ENCODE results near the gene LMTK3. TPM values are rescaled to one million over a fixed set of nuclear protein-coding genes. Genes with fewer than 3 reads are reported as not detected.

The LMTK3 gene
- polyA plus RNA-seq, 1 of the 3 experiments (the other 2 are of a cell fraction) = 3.2 TPM

GRCh38 chr19:48511321-48511731 is 309 bp downstream of the LMTK3 start:
- POLR2A ChIA-PET = no interaction called here
- peaks cover 0 to 22% of the 10 kb centered on the region in 2 experiments; a peak in 1 of 4 replicates for H3K4me1 ChIP-seq (ENCODE audit: control insufficient read depth in 1 of 2, insufficient read depth in 2 of 2, low read depth in 1 of 2, low read length in 1 of 2)
- under 1% methylated on average over 13 of the region's 32 CpGs for WGBS (ENCODE audit: low lambda C conversion rate)
- no peaks in the 10 kb centered on the region for H3K27me3 ChIP-seq (ENCODE audit: insufficient read depth)
- H4K20me1 ChIP-seq (ENCODE audit: insufficient read depth) = no peaks in the 10 kb centered on the region
- CTCF ChIA-PET = interaction anchor here (8.8 kb wide), 1 partner anchor 75 kb away, joined by 142 read pairs; no protein-coding TSS in a partner anchor
- no peaks in the 10 kb centered on the region for H3K36me3 ChIP-seq (replicated peaks in 1 of 2; ENCODE audit: control insufficient read depth in 1 of 2, insufficient read depth in 2 of 2, low read length in 1 of 2)
- no peaks in the 10 kb centered on the region for H3K9me2 ChIP-seq
- no peaks in the 10 kb centered on the region for H3K9me3 ChIP-seq
- TF ChIP-seq RCOR1 (IDR thresholded peaks at IDR 0.05; ENCODE audit: low read length) (no peak), FOXJ3 (CRISPR knock-in tag; IDR thresholded peaks at IDR 0.05) (no peak), RXRA (IDR thresholded peaks at IDR 0.05; ENCODE audit: borderline replicate concordance, low read depth) (no peak), MAX (IDR thresholded peaks at IDR 0.05; ENCODE audit: low read depth) (no peak), NRF1 (IDR thresholded peaks at IDR 0.05; ENCODE audit: low read depth, low read length) (no peak)
- H3K4me3 ChIP-seq (ENCODE audit: low read depth in 2 of 2, low read length in 1 of 2) = peak overlapping the region; percentile 59 to 77
- H3F3A ChIP-seq (replicated peaks; ENCODE audit: insufficient read depth) = peaks cover 11% of the 10 kb centered on the region
- no peaks in the 10 kb centered on the region for H3K79me2 ChIP-seq (ENCODE audit: insufficient read depth)
- H3K9ac ChIP-seq = peak overlapping the region; percentile 50; the same call in 1 of the 2 replicates
- peak overlapping the region; percentile 84; the same call in 1 of the 2 replicates for H3K4me2 ChIP-seq
- no peak for DNase-seq
- H2AFZ ChIP-seq (ENCODE audit: low read depth) = peak overlapping the region; percentile 78; the same call in 1 of the 2 replicates
- peak overlapping the region in 1 of 2 experiments; percentile 51; a peak in 1 of 4 replicates for H3K27ac ChIP-seq (ENCODE audit: low read depth in 2 of 2, low read length in 1 of 2)

GRCh38 chr19:48510421-48511268 is 990 bp downstream of the LMTK3 start:
- peak; percentile 80 for DNase-seq

More at GRCh38 chr19:48510421-48511268, 990 bp downstream of the LMTK3 start:
- no peaks in the 10 kb centered on the region for H3K79me2 ChIP-seq (ENCODE audit: insufficient read depth)
- H3K4me2 ChIP-seq = peak overlapping the region; percentile 84
- ChIA-PET CTCF (interaction anchor here (0.8 to 8.8 kb wide), 3 partner anchors 21 to 98 kb away, joined by 3 to 142 read pairs (median 6); no protein-coding TSS in a partner anchor), POLR2A (no interaction called here)
- H3F3A ChIP-seq (replicated peaks; ENCODE audit: insufficient read depth) = peaks cover 11% of the 10 kb centered on the region
- 24% methylated on average over 16 of the region's 24 CpGs for WGBS (ENCODE audit: low lambda C conversion rate)
- no peaks in the 10 kb centered on the region for H3K36me3 ChIP-seq (replicated peaks in 1 of 2; ENCODE audit: control insufficient read depth in 1 of 2, insufficient read depth in 2 of 2, low read length in 1 of 2)
- H2AFZ ChIP-seq (ENCODE audit: low read depth) = peak overlapping the region; percentile 78
- peak overlapping the region; percentile 59 to 77 for H3K4me3 ChIP-seq (ENCODE audit: low read depth in 2 of 2, low read length in 1 of 2)
- TF ChIP-seq MXI1 (IDR thresholded peaks at IDR 0.05; ENCODE audit: low read depth, low read length) = peak; percentile 47; the same call in 1 of the 2 replicates
- no peak for TF ChIP-seq ZBTB33 (IDR thresholded peaks at IDR 0.05; ENCODE audit: borderline replicate concordance, low read depth)
- TF ChIP-seq TAF1 (IDR thresholded peaks at IDR 0.05; ENCODE audit: borderline replicate concordance, low read depth, low read length) = no peak
- TF ChIP-seq CHD2 (IDR thresholded peaks at IDR 0.05; ENCODE audit: low read length, partially characterized antibody) = peak; percentile 83
- no peaks in the 10 kb centered on the region for H4K20me1 ChIP-seq (ENCODE audit: insufficient read depth)
- H3K9ac ChIP-seq = peak overlapping the region; percentile 40; the same call in 1 of the 2 replicates
- H3K4me1 ChIP-seq (ENCODE audit: control insufficient read depth in 1 of 2, insufficient read depth in 2 of 2, low read depth in 1 of 2, low read length in 1 of 2) = peaks cover 0 to 22% of the 10 kb centered on the region in 2 experiments; a peak in 1 of 4 replicates
- no peaks in the 10 kb centered on the region for H3K9me2 ChIP-seq
- H3K27ac ChIP-seq (ENCODE audit: low read depth in 2 of 2, low read length in 1 of 2) = peak overlapping the region in 1 of 2 experiments; percentile 44; a peak in 1 of 4 replicates
- H3K9me3 ChIP-seq = no peaks in the 10 kb centered on the region
- H3K27me3 ChIP-seq (ENCODE audit: insufficient read depth) = no peaks in the 10 kb centered on the region

Data from SK-N-SH (cell line).